ENCODE data around the gene ST6GAL2. TPM values are rescaled to one million over a fixed set of nuclear protein-coding genes. Genes with fewer than 3 reads are reported as not detected.

Gene ST6GAL2
- total RNA-seq, 3 donors from 2014 or later: 2.3 to 2.8 TPM; not detected in 1

- Histone ChIP-seq H3K4me3 (no peak overlapping the region), H3K36me3 (no peaks in the 10 kb centered on the region), H3K27me3 (no peaks in the 10 kb centered on the region), H3K27ac (no peak overlapping the region), H3K4me1 (no peaks in the 10 kb centered on the region), H3K9me3 (no peaks in the 10 kb centered on the region)
- DNase-seq (ENCODE audit: low spot score in 2 of 2): no peak
- TF ChIP-seq CTCF (IDR thresholded peaks at IDR 0.05): no peak
- no peak for TF ChIP-seq POLR2AphosphoS5 (IDR thresholded peaks at IDR 0.05)
- TF ChIP-seq POLR2A (IDR thresholded peaks at IDR 0.05): no peak
- intact Hi-C loops (cut with DNase I; ENCODE audit: low total_unique reads): no loop called here
Observed at GRCh38 chr2:106851881-106852501, 34.0 kb downstream of the ST6GAL2 start.

GRCh38 chr2:106851087-106851874 lies 34.7 kb downstream of the ST6GAL2 start:
- Histone ChIP-seq H3K27me3 (no peaks in the 10 kb centered on the region), H3K4me1 (no peaks in the 10 kb centered on the region), H3K4me3 (no peak overlapping the region), H3K36me3 (no peaks in the 10 kb centered on the region), H3K9me3 (no peaks in the 10 kb centered on the region), H3K27ac (no peak overlapping the region)
- intact Hi-C loops (cut with DNase I; ENCODE audit: low total_unique reads): no loop called here
- TF ChIP-seq POLR2A (IDR thresholded peaks at IDR 0.05) (no peak), CTCF (IDR thresholded peaks at IDR 0.05) (no peak), POLR2AphosphoS5 (IDR thresholded peaks at IDR 0.05) (no peak)
- DNase-seq (ENCODE audit: low spot score in 2 of 2): no peak

DNA sequence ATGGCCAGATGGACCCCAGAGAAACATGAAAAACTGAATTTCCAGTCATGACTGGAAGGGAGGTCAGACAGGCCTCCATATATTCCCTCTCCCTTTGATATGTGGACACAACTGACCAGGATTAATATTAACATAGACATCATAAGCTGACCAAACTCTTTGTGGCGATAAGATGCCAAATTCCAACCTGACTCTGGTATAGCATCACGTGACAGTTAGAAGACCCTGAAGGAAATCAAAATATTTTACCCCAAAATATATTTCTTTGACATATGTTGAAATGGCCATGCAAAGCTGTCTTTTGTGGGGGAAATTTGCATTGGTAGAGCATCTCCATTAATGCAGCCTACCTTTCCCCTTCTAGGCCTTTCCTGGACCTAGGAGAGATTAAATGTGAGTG lies 36.7 kb downstream of the ST6GAL2 start:
- Histone ChIP-seq H3K9me3 (no peaks in the 10 kb centered on the region), H3K27me3 (no peaks in the 10 kb centered on the region), H3K4me3 (no peak overlapping the region), H3K36me3 (no peaks in the 10 kb centered on the region), H3K4me1 (no peaks in the 10 kb centered on the region), H3K27ac (no peak overlapping the region)
- no peak for DNase-seq (ENCODE audit: low spot score in 2 of 2)
- no peak for TF ChIP-seq CTCF (IDR thresholded peaks at IDR 0.05)
- TF ChIP-seq POLR2A (IDR thresholded peaks at IDR 0.05): no peak
- no peak for TF ChIP-seq POLR2AphosphoS5 (IDR thresholded peaks at IDR 0.05)
- intact Hi-C loops (cut with DNase I; ENCODE audit: low total_unique reads): no loop called here

GRCh38 chr2:106847366-106847765 lies 38.6 kb downstream of the ST6GAL2 start:
- no peak for DNase-seq (ENCODE audit: low spot score in 2 of 2)
- intact Hi-C loops (cut with DNase I; ENCODE audit: low total_unique reads): no loop called here
- TF ChIP-seq CTCF (IDR thresholded peaks at IDR 0.05) (no peak), POLR2AphosphoS5 (IDR thresholded peaks at IDR 0.05) (no peak), POLR2A (IDR thresholded peaks at IDR 0.05) (no peak)
- Histone ChIP-seq H3K9me3 (no peaks in the 10 kb centered on the region), H3K27me3 (no peaks in the 10 kb centered on the region), H3K4me3 (no peak overlapping the region), H3K36me3 (no peaks in the 10 kb centered on the region), H3K4me1 (no peaks in the 10 kb centered on the region), H3K27ac (no peak overlapping the region)

- no peaks in the 10 kb centered on the region for H3K27me3 ChIP-seq
- TF ChIP-seq POLR2AphosphoS5 (IDR thresholded peaks at IDR 0.05) (no peak), CTCF (IDR thresholded peaks at IDR 0.05) (no peak), POLR2A (IDR thresholded peaks at IDR 0.05) (no peak)
- H3K36me3 ChIP-seq: no peaks in the 10 kb centered on the region
- DNase-seq (ENCODE audit: low spot score in 2 of 2): no peak
- peaks cover 0 to 3% of the 10 kb centered on the region in 2 donors for H3K4me1 ChIP-seq
- intact Hi-C loops (cut with DNase I; ENCODE audit: low total_unique reads): no loop called here
- no peak overlapping the region for H3K4me3 ChIP-seq
- H3K27ac ChIP-seq: no peak overlapping the region
- no peaks in the 10 kb centered on the region for H3K9me3 ChIP-seq
Observed at GRCh38 chr2:106845716-106846115, 40.3 kb downstream of the ST6GAL2 start.

Data from breast epithelium (tissue), 4 donors.